Measurements from ENCODE around the gene PHACTR1.

PHACTR1 gene

DNA sequence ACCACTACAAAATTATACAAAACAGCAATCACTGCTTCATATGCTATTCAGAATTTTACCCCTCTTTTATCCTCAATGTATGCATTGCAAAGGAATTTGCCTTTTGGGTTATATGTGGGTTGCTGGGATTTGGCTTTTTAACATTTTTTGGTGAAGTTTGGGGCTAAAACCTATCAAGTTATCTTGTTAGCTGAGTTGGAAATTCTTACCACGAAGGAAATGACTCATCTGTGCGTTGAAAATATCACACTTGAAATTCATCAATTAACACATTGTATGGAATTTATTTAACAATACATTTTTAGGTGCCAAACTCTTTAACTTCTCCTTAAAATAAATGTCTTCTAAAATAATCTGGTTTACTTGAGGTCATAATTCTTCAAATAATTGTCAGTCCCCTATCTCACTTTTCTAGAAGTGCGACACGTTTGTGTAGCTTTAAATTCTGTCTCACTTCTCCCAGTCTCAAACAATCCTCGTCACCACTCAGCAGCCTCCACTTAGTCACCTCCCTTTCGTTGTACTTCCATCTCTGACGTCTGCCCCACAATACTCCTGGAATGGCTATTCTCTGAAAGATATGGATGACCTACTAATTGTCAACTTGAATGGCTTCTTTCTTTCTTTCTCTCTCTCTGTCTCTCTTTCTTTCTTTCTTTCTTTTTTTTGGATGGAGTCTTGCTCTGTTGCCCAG, 88.5 kb downstream of the PHACTR1 start:
- DNase-seq: no peak

DNA sequence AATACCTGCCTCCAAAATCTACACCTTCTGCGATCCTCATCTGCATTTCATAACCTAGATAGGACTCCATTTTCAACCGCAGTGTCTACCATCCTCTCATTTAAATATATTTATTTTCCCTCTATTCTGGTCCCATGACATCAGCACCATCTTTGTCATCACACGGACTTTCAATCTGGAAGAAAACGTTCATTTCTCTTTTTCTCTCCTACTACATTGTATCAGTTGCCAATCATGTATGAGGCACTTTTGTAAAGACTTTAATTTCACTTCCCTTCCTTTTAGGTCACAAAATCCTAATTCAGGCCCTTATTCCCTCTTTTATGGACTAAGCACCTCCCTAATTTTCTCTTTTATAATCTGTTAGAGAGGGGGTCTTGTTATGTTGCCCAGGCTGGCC, 89.6 kb downstream of the PHACTR1 start:
- no peak for DNase-seq

DNA sequence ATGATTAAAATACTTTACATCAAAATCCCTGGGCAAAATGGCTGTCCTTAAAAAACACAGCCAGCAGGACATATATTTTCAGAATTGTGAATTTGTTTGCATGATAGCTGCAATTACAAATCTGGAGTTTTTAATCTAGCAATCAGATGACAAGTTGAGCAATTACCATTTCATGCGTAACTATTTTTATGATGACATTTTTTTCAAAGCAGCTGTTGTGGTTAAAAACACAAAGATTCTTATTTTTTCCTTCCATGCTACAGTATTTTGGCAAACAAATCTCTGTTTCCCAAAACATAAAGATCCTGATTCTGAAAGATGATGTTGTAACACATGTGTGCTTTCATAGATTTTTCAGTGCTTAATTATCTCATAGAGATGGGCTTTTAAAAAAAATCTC, 90.2 kb downstream of the PHACTR1 start:
- no peak for DNase-seq

DNA sequence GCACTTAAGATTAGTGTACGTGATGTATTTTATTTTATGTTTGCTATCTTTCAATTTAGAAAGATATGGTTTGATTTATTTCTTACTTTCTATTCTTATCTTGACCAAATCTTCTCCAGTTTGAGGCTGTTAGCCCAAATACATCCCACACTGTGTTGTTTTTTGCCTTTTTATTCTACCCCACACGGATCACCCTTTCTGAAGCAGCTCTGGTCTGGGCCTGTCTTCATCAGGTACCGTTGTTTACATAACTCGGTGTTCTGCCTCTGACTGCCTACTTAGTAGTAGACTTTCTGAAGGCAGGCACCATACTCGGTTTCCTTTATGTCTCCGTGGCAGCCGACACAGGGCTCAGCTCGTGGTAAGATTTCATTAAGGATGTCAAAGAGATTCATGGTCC, 95.0 kb downstream of the PHACTR1 start:
- no peak for DNase-seq

DNA sequence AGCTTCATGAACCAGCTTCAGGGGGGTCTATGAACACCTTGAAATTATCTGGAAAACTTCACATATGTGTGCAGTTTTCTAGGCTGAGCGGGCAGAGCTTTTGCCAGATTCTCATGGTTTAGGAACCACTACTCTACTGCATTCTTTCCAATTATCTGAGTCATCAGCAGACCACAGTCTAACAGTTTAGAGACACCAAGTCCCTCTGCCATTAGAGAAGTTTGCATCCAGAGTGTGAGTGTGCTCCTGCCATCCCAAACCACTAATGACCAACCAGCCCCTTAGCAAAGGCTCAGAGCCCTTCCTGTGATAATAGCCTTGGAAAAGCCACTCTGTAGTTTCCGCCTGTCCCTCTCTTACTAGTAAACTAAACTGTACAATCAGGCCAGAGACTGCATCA, 96.8 kb downstream of the PHACTR1 start:
- no peak for DNase-seq

DNA sequence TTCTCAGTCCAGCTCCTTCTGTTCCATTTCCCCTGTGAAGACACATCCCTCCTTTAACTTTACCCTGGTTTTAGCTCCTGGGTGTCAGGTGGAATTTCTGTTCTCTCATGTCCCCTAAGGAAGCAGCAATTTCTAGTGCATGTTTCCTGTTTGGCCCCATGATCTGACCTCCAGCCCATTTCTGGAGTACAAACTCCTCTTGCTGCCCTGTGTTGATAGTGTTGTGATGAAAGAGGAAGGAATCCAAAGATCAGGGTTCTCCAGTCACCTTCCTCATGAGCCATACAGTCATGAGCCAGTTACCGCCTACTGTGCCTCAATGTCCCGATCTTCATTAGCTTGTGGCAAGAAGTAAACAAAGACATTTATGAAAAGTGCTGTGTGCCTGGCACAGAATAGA, 97.4 kb downstream of the PHACTR1 start:
- DNase-seq: no peak

DNA sequence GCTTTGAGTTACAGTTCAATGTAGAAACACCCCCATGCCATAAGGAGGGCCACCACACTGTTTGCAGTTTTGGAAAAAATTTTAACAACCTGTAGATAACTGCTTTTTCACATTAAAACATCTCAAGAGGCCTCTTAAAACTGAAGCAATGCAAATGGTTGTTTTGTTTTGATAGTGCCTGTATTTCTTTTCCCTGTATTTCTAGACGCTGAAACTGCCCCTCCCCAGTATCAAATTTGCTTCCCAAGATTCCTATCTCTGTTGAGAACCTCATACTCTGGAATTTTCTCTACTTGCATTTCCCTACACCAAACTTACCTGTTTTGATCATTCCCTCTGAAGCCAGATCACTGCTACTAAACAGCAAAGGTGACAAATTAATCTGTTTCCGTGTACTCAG, 98.5 kb downstream of the PHACTR1 start:
- DNase-seq: no peak

DNA sequence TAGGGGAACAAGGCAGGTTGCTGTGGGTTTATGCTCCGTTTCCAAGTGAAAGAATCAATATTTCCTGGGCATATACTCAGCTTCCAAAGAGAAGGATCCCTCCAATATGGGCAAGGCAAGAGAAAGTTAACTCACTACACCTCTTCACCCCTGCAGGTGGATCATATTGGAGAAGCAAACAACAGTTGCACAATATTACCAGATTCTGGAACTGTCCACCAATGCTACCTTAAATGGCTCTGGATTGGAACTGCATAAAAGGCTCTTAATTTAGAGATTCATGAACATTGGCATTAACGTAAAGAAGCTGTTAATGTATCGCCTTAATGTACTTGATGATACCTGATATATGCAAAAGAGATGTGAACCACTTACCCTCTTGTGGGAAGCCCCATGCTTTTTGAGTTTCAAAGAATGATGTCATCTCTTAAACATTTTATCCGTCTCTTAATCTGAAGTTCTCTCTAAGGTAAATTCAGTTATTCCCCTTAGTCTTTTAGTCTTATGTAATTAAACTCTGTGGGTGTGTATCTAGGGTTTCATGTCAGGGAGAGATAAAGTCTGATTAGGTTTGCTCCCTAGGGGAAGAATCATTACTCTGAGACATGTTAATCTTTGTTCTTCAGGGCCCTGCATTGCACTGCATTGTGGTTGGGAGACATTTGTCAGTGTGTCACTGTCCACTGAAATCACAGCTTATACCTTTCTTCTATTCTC, 99.5 kb downstream of the PHACTR1 start:
- DNase-seq: no peak

DNA sequence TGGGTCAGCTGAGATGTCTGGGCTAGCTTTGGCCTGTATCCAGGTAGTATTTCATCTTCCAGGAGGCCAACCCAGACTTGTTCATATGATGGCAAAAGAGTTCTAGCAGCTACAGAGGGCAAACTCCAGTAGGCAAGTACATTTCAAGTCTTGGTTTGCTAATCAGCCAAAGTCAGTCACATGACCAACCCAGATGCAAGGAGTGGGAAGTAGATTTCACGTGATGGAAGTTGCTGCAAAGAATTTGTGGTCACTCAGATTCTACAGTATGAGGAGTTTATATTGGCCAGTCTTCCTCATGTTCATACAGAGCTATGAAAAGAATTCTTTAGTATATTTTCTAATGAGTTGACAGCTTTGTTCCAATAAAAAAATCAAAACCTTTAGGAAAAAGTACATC, 101.8 kb downstream of the PHACTR1 start:
- DNase-seq: no peak

DNA sequence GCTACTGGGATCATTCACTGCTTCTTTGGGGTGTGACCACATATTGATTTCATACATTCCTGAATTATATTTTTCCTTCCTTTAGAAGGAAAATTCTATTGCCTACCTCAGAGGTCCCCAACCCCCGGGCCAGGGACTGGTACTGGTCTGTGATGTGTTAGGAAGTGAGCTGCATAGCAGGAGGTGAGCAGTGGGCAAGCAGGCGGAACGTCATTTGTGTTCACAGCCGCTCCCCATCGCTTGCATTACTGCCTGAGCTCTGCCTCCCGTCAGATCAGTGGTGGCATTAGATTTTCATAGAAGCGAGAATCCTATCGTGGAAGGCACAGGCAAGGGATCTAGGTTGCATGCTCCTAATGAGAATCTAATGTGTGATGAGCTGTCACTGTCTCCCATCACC, 107.3 kb downstream of the PHACTR1 start:
- no peak for DNase-seq

DNA sequence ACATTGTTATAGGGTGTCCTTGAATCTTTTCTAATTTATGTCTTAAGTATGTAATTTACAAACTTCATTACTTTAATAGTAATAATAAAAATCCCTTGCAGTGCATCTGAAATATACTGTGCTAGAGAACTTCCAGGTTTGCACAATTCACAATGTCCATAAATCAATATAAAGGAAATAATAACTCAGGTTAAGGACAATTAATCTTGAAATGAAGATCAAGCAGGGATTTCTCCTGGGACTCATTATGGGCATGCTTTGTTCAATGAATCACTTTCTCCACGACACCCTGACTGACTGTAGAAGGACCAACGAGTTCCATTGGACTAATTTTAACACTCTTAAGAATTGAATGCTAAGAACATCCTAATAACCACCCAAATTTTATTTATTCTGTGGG, 110.0 kb downstream of the PHACTR1 start:
- no peak for DNase-seq

DNA sequence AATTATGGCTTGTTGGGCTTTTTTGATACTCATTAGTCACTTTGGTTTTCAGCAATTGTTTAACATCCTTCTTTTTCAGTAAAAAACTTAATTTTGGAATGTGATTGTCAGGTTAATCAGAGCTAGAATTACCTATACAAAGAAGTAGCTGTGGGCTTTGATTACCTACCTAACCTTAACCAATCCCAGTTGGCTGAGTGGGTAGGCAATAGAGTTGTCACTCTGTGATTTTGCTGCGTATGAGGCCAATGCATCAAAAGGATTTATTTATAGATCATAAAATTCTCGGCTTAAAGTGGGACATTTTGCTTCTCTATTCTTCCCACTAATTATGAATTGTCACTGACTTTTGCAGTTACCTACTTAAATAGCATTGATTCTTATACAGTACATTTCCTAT, 111.4 kb downstream of the PHACTR1 start:
- DNase-seq: no peak

DNA sequence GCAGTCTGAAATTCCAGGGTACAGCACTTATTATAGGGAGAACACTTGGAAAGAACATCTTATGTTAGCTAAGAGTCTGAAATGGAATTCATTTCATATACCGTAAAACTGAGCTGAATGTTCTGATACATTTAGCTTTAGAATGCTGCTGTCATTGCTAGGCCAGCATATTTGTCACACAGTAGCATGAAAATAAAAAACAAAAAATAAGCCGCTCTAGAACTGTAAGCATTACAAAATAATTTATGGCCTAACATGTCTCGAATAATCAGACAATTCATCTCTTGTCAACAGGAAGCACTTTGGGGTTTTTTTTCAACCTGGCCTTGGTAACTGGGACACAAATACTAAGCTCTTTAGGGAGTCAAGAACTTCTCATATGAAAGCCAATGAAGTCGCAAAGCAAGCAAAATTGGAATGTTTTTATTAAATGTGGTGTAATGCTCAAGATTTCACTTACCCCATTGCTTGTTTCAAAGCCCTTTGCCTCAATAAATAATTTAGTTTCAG, 115.7 kb downstream of the PHACTR1 start:
- DNase-seq: no peak

DNA sequence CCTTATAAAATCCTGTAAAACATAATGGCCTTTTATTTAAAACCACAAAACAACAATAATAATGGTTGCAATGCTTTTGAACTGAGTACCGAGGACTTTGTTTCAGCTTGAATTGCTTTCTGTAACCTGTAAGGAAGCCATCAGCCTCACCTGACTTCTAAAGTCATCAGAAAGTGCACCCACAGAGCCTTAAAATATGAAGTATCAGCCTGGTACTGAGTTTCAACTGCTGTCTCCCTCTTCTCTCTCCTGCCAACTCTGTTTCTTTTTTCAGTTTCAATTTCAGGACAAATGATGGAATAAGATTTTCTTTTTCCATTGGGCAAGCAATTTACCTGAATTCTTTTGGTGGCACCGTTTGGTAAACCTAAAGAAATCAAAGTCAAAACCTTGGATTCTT, 119.4 kb downstream of the PHACTR1 start:
- DNase-seq: no peak

DNA sequence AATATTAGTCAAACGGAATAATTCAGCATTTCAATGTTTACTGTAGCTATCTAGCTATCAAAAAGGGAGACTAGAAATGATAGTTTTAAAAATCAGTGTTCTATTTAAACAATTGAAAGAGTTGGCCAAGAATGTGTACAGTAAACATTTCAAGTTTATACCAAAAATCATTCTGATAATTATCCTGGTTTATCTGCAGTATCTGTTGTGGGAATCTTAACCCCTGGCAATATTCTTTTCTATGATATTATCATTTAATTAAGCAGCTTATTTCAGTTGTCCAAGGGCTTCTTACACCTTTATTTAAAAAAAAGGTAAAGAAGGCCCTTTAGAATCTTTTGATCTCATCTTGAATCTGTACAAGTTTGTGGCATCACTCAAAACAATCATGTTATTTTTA, 125.1 kb downstream of the PHACTR1 start:
- DNase-seq: no peak

DNA sequence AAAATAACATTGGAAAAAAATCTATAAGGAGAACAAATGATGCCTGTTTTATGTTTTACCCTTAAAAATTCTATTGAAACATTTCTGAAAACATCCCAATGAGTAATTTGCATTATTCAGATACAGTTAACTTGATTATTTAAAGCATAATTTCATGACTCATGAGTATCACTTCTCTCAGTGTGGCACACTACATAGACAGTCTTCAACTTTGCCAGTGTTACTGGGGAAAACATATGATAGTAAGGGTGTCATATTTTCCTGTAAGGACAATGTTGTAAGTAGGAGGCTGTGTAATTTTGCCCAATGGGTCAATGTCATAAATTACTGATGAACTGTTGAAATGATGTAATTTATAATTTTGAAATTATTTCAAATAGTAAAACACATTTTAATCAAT, 125.5 kb downstream of the PHACTR1 start:
- DNase-seq: no peak

DNA sequence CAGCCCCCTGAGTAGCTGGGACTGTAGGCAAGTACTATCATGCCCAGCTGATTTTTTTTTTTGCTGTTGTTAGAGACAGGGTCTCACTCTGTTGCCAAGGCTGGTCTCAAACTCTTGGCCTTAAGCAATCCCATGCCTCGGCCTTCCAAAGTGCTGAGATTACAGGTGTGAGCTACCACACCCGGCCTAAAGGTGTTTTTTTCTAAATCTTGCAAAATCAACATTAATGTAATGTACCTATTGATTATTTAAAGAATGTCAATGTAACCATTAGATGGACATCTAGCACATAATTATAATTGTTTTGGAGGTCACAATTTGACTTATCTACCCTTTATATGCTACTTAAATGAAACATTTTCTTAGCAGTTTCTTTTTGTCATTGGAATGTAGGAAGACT, 126.1 kb downstream of the PHACTR1 start:
- no peak for DNase-seq

DNA sequence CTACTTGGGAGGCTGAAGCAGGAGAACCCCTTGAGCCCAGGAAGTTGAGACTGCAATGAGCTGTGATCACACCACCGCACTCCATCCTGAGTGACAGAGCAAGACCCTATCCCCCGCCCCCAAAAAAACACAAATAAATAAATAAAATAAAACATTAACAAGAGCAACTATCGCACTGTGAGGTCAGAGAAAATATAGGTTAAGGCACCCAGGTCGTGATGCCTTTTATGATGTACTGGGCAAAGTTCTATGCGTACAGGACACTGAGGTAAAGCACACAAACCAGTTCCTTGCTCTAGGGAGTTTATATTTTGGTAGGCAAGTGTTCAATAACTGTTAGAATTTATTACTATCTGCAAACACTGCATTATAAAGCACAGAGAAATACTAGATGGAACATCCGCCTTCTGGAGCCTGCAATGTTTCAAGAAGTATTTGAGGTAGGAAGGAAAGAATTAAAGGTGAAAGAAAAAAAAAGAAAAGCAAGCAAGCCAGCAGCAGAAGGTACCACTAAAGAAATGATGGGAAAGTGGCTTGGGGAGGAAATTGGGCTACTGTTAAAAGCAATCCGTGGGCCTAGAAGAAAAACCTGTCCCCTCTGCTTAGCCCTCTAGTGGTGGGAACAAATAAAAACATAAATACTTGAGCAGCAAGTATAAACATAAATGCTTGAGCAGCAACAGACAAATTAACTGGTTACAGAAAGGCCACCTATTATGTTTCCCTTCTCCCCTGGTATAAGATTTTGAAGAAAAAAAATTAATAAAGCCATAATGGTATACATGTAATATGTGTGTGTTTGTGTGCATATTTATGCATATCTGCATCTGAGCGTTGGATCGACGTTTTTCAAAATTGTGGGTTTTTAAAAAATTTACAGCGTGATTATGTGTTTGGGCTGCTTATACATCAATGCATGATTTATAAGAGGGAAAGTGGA, 128.0 kb downstream of the PHACTR1 start:
- DNase-seq: no peak

DNA sequence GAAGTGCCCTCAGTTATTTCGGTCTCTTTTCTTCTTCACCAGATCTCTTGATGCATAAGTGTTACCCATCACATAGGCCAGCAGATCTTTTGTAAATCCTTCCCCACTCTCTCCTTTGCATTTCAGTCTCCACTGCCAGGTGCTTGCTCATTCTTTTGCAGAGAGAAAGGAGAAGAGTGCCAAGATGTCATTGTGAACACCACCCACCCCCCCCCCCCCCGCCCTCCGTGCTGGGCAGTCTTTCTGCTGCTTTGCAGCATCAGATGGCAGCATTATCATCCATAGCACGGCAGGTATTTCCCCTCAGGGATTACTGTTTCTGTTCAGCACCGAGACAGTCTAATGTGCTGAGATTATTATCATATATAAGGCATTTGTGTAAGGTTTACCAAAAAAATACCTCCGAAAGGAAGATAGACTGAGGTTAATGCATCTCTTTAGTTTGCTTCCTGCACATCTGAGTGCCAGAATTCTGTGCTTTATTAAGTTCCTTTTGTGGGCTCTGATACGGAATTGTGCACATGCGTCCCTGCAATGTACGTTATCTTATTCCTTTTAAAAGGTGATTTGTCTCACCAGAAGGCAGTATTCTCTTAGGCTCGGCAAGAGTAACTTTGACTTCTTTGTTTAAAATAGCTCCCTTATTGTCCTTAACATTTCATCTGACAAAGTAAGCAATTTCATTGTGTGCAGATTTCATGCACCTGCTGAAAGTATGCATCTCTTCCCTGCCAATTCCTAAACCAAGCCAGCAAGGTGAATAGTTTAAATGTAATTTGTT, 128.8 kb downstream of the PHACTR1 start:
- DNase-seq: no peak

DNA sequence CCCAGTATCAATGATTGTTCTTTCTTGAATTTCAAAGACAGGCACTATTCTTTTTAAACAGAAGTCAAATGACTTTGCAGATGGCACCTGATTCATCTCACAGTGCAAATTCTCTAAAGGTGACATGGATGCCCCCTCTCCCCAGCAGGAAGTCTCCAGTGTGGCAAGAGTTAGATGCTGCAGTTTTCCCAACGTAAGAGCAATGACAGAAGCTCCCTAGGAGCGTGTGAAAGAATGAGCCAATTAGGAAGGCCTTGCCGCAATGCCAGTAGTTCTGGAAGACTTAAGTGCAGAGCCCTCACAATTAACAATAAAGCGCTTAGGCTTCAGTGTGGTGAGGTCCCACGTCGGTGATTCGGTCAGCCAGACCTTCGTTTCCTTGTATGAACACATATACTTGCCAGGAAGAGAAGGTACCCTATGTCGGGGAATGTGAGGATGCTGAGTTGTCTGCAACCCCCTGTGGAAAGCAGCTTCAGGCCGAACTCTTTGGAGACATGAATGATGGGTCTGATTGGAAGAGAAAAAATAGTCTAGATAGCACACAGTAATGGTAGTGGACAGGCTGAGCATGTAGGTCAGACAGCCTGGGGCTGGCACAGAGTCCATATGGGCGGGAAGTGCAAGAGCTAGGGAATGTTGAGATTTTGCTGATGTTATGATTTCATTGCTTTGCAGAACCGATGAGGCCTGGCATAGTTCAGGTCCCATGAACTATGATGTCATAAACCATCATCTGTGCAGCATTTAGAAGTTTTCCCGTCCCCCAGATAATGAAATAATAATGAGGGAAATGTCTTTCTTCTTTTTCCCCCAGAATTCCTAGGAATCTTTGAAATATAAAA, 132.6 kb downstream of the PHACTR1 start:
- DNase-seq: no peak

DNA sequence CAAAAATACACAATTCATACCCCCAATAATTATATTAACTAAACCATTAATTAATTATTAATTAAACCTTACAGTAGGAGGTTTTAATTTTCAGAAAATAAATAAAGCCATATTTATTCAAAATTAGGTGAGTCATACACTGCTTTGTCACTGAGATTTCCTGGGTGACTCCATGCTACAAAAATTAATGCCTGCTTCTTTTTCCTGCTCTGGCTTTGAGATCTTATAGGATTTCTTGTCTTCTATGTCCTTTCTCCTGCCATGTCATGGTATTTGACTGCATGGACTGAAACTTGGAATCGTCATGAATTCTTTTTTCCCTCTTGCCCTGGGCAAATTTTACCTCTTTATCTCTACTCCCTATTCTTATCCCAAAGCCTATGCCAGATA, 133.2 kb downstream of the PHACTR1 start:
- DNase-seq: no peak
